OCI-LY7 (cell line): ENCODE measurements around the gene ANP32A. TPM values are rescaled to one million over a fixed set of nuclear protein-coding genes. Genes with fewer than 3 reads are reported as not detected.

Experiments used
- BruUV-seq: library from RNA; stranded (reverse); fragments of 400-500 nt; replicated peaks from 2 replicates; lab custom pipeline; 2021; lab: Mats Ljungman, UMichigan
- CTCF ChIA-PET: fragments of 300-600 bp; sonication (Branson Sonifier 250); formaldehyde crosslinking; loops from one replicate; lab custom pipeline; 2022; ENCODE audit warnings: antibody characterized with exemption; ENCODE audit not compliant: unreplicated experiment; lab: Charles Lee
- POLR2A ChIA-PET: fragments of 300-600 bp; sonication (Branson Sonifier 250); formaldehyde crosslinking; loops from one replicate; lab custom pipeline; 2022; ENCODE audit warnings: antibody characterized with exemption; lab: Charles Lee
- DNase-seq: peaks from one replicate; pipeline ENCODE4 v3.0.0-alpha.2; 2015; ENCODE audit warnings: low spot score
- H2AFZ ChIP-seq: fragments of 200-600 bp; sonication (generic), shearing (Covaris generic); 2 replicates; pipeline ENCODE4 v1.6.1; 2014; ENCODE audit warnings: mild to moderate bottlenecking, antibody characterized with exemption, low read length, moderate library complexity
- H3K27ac ChIP-seq: fragments of 200-600 bp; sonication (generic); 2 replicates; pipeline ENCODE4 v1.5.1; 2014; ENCODE audit warnings: mixed run types, low read depth, mild to moderate bottlenecking, moderate library complexity, low read length, inconsistent platforms; ENCODE audit not compliant: poor library complexity, severe bottlenecking
- H3K36me3 ChIP-seq: fragments of 200-600 bp; sonication (generic); 2 replicates; pipeline ENCODE4 v1.6.1; 2014; ENCODE audit warnings: mild to moderate bottlenecking, antibody characterized with exemption, low read length, moderate library complexity, mixed read lengths; ENCODE audit not compliant: insufficient read depth
- H3K4me1 ChIP-seq: fragments of 200-600 bp; sonication (generic); 2 replicates; pipeline ENCODE4 v1.5.1; 2014; ENCODE audit warnings: mild to moderate bottlenecking, low read length; ENCODE audit not compliant: insufficient read depth, poor library complexity, severe bottlenecking
- H3K4me2 ChIP-seq: fragments of 200-600 bp; sonication (generic); 2 replicates; pipeline ENCODE4 v1.6.1; 2014; ENCODE audit warnings: mild to moderate bottlenecking, low read length
- H3K4me3 ChIP-seq: fragments of 200-600 bp; sonication (generic); 2 replicates; pipeline ENCODE4 v1.5.1; 2014; ENCODE audit warnings: mild to moderate bottlenecking, low read depth, low read length; ENCODE audit not compliant: poor library complexity, severe bottlenecking
- H3K79me2 ChIP-seq: fragments of 200-600 bp; sonication (generic); 2 replicates; pipeline ENCODE4 v1.6.1; 2016; ENCODE audit warnings: low read depth, mild to moderate bottlenecking, low read length, moderate library complexity, mixed read lengths; ENCODE audit not compliant: insufficient read depth
- H3K9me2 ChIP-seq: fragments of 200-600 bp; sonication (generic); 2 replicates; pipeline ENCODE4 v1.6.1; 2016; ENCODE audit warnings: mild to moderate bottlenecking, low read length, mixed read lengths; ENCODE audit not compliant: insufficient read depth
- H3K9me3 ChIP-seq: fragments of 200-600 bp; sonication (generic); 2 replicates; pipeline ENCODE4 v1.6.1; 2014; ENCODE audit warnings: mild to moderate bottlenecking, mixed run types, low read length, mixed read lengths
- H4K20me1 ChIP-seq: fragments of 200-600 bp; sonication (generic); 2 replicates; pipeline ENCODE4 v1.6.1; 2014; ENCODE audit warnings: mild to moderate bottlenecking, antibody characterized with exemption, low read length, moderate library complexity, mixed read lengths; ENCODE audit not compliant: insufficient read depth
- CTCF ChIP-seq: fragments of 200-600 bp; sonication (generic); conservative IDR thresholded peaks from 2 replicates; pipeline ENCODE4 v1.5.1; 2014; ENCODE audit warnings: mild to moderate bottlenecking, antibody characterized with exemption, low read length, moderate library complexity, mixed read lengths
- EZH2phosphoT487 ChIP-seq: fragments of 200-600 bp; sonication (generic); IDR thresholded peaks from 2 replicates; pipeline ENCODE4 v1.6.1; 2018; ENCODE audit warnings: low read depth, borderline replicate concordance, mild to moderate bottlenecking, mixed run types, antibody characterized with exemption, low read length, moderate library complexity, mixed read lengths
- intact Hi-C: fragments of 100-400 bp; cut with micrococcal nuclease; formaldehyde crosslinking; loops from one replicate; pipeline ENCODE4 v1.10.0; 2022; ENCODE audit not compliant: unreplicated experiment
- total RNA-seq, 2 experiments: library from RNA; depleted of rRNA in 1 of 2; stranded (reverse); fragments of >200 nt in 1 of 2; shearing (Covaris generic) in 1 of 2; gene quantifications; 2 replicates each; pipeline ENCODE4 v1.2.3, GENCODE V29; 2014 to 2022

Gene ANP32A
- total RNA-seq, 2 experiments from 2014 or later: 232 to 580 TPM

DNA sequence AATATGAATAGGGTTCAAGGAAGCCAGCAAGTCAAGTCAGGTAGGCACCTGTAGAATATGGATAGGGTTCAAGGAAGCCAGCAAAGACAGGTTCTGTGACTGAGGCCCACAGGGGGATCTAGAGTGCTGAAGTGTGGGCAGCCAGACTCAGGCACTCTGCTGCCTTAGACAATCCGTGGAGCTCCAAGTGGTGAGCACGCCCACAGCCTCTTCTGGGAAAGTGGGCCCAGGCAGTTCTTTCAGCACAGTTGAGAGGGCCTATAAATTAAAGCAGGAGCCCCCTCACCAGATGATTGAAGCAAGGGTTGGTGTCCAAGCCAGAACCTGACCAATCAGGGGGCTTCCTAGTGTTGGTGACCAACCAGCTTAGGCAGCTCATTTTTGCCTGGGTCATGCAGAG is 51.0 kb downstream of the ANP32A start:
- no peak overlapping the region for H3K4me3 ChIP-seq
- BruUV-seq: no TSS peak
- H3K9me2 ChIP-seq: no peaks in the 10 kb centered on the region
- no peaks in the 10 kb centered on the region for H3K4me1 ChIP-seq
- H4K20me1 ChIP-seq: no peaks in the 10 kb centered on the region
- TF ChIP-seq CTCF (no peak), EZH2phosphoT487 (no peak)
- no peaks in the 10 kb centered on the region for H3K79me2 ChIP-seq
- H3K27ac ChIP-seq: no peak overlapping the region
- no peak overlapping the region for H3K4me2 ChIP-seq
- no peak for DNase-seq
- CTCF ChIA-PET: no interaction called here
- H2AFZ ChIP-seq: no peak overlapping the region
- intact Hi-C loops: no loop called here
- H3K36me3 ChIP-seq: no peaks in the 10 kb centered on the region
- no peaks in the 10 kb centered on the region for H3K9me3 ChIP-seq
- POLR2A ChIA-PET: no interaction called here

GRCh38 chr15:68768321-68768720 is 52.4 kb downstream of the ANP32A start:
- intact Hi-C loops: no loop called here
- Histone ChIP-seq H3K9me2 (no peaks in the 10 kb centered on the region), H3K4me1 (no peaks in the 10 kb centered on the region), H2AFZ (no peak overlapping the region), H3K4me2 (no peak overlapping the region), H3K4me3 (no peak overlapping the region), H3K27ac (no peak overlapping the region), H3K9me3 (no peaks in the 10 kb centered on the region), H3K36me3 (no peaks in the 10 kb centered on the region), H3K79me2 (no peaks in the 10 kb centered on the region), H4K20me1 (no peaks in the 10 kb centered on the region)
- ChIA-PET POLR2A (interaction anchor here (0.5 to 1.2 kb wide), 2 partner anchors 11 to 200 kb away, joined by 3 read pairs; no protein-coding TSS in a partner anchor), CTCF (no interaction called here)
- BruUV-seq: no TSS peak
- TF ChIP-seq CTCF (no peak), EZH2phosphoT487 (no peak)
- DNase-seq: no peak

DNA sequence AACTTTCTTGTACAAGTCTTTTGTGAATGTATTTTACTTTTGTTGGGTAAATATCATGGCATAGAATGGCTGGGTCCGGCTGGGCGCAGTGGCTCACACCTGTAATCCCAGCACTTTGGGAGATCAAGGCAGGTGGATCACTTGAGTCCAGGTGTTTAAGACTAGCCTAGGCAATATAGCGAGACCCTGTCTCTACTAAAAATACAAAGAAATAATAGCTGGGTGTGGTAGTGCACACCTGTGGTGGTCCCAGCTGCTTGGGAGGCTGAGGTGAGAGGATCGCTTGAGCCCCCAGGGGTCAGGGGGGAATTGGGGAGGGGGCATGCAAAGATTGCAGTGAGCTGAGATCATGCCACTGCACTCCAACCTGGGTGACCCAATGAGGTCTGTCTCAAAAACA is 52.9 kb downstream of the ANP32A start:
- Histone ChIP-seq H3K9me2 (no peaks in the 10 kb centered on the region), H3K4me3 (no peak overlapping the region), H3K79me2 (no peaks in the 10 kb centered on the region), H4K20me1 (no peaks in the 10 kb centered on the region), H2AFZ (no peak overlapping the region), H3K27ac (no peak overlapping the region), H3K36me3 (no peaks in the 10 kb centered on the region), H3K4me2 (no peak overlapping the region), H3K4me1 (no peaks in the 10 kb centered on the region), H3K9me3 (no peaks in the 10 kb centered on the region)
- ChIA-PET POLR2A (interaction anchor here (1.2 kb wide), 1 partner anchor 11 kb away, joined by 3 read pairs; no protein-coding TSS in a partner anchor), CTCF (no interaction called here)
- DNase-seq: no peak
- no peak for TF ChIP-seq CTCF
- TF ChIP-seq EZH2phosphoT487: no peak
- intact Hi-C loops: no loop called here
- BruUV-seq: no TSS peak
